HepG2 (cell line): ENCODE data around the gene MTHFS. TPM values are rescaled to one million over a fixed set of nuclear protein-coding genes. Genes with fewer than 3 reads are reported as not detected.

Experiments
- ERF ChIP-seq: IDR thresholded peaks from 2 replicates; pipeline ENCODE4 v1.6.1; 2018; ENCODE audit warnings: missing biosample characterization, missing genetic modification reagents
- FOXO1 ChIP-seq: sonication (generic); formaldehyde crosslinking; IDR thresholded peaks from 2 replicates; pipeline ENCODE4 v1.4.0; 2020; ENCODE audit warnings: missing genetic modification reagents
- HMGXB3 ChIP-seq: sonication (generic); formaldehyde crosslinking; IDR thresholded peaks from 2 replicates; pipeline ENCODE4 v1.4.0; 2020; ENCODE audit warnings: missing genetic modification reagents, borderline replicate concordance
- JUN ChIP-seq: sonication (generic); formaldehyde crosslinking; IDR thresholded peaks from 2 replicates; pipeline ENCODE4 v1.4.0; 2020; ENCODE audit warnings: mild to moderate bottlenecking, missing genetic modification reagents
- KLF13 ChIP-seq: sonication (generic); formaldehyde crosslinking; IDR thresholded peaks from 2 replicates; pipeline ENCODE4 v1.4.0; 2020; ENCODE audit warnings: mild to moderate bottlenecking, missing genetic modification reagents
- KLF9 ChIP-seq: IDR thresholded peaks from 2 replicates; pipeline ENCODE4 v1.6.1; 2016; ENCODE audit warnings: low read depth
- LBX2 ChIP-seq: sonication (generic); formaldehyde crosslinking; IDR thresholded peaks from 2 replicates; pipeline ENCODE4 v1.5.0; 2020; ENCODE audit warnings: missing genetic modification reagents, mild to moderate bottlenecking, borderline replicate concordance
- PLSCR1 ChIP-seq: sonication (generic); formaldehyde crosslinking; IDR thresholded peaks from 2 replicates; pipeline ENCODE4 v1.5.0; 2020; ENCODE audit warnings: missing genetic modification reagents, mild to moderate bottlenecking, borderline replicate concordance
- PRMT3 ChIP-seq: sonication (generic); formaldehyde crosslinking; IDR thresholded peaks from 2 replicates; pipeline ENCODE4 v1.8.1; 2022; ENCODE audit warnings: low read depth, mild to moderate bottlenecking, moderate library complexity, missing genetic modification reagents, borderline replicate concordance
- SMARCE1 ChIP-seq: fragments of 450-650 bp; IDR thresholded peaks from 2 replicates; pipeline ENCODE4 v1.6.1; 2017; ENCODE audit warnings: borderline replicate concordance
- YEATS4 ChIP-seq: sonication (generic); formaldehyde crosslinking; IDR thresholded peaks from 2 replicates; pipeline ENCODE4 v1.4.0; 2020; ENCODE audit warnings: missing genetic modification reagents, borderline replicate concordance
- ZMYM4 ChIP-seq: sonication (generic); formaldehyde crosslinking; IDR thresholded peaks from 2 replicates; pipeline ENCODE4 v1.8.1; 2023; ENCODE audit warnings: mild to moderate bottlenecking, missing genetic modification reagents
- ZNF446 ChIP-seq: sonication (generic); formaldehyde crosslinking; IDR thresholded peaks from 2 replicates; pipeline ENCODE4 v1.5.0; 2020; ENCODE audit warnings: mild to moderate bottlenecking, missing genetic modification reagents
- ZNF501 ChIP-seq: sonication (generic); formaldehyde crosslinking; IDR thresholded peaks from 2 replicates; pipeline ENCODE4 v1.5.1; 2020; ENCODE audit warnings: mild to moderate bottlenecking, moderate library complexity, missing genetic modification reagents
- ZNF629 ChIP-seq: sonication (generic); formaldehyde crosslinking; conservative IDR thresholded peaks from 2 replicates; pipeline ENCODE4 v1.5.0; 2020; ENCODE audit warnings: missing genetic modification reagents
- polyA plus RNA-seq, 8 experiments: library from polyadenylated mRNA; depleted of rRNA in 3 of 8; stranded (reverse) in 7 of 8; unstranded in 1 of 8; fragments of >200 nt; fragmentation: Illumina TruSeq in 4 of 8; extraction: Trizol in 4 of 8; gene quantifications; 2 replicates each; pipeline versions ENCODE4 v1.2.1 to v1.2.3, GENCODE V29; 2011 to 2016; ENCODE audit warnings: low read depth in 4 of 8, missing spikeins in 1 of 8, mixed read lengths in 1 of 8; ENCODE audit not compliant: insufficient read depth in 1 of 8
- total RNA-seq, 5 experiments: library from RNA; depleted of rRNA; stranded (reverse); fragments of >200 nt; fragmentation: Illumina TruSeq; extraction: Trizol; gene quantifications; 2 replicates each; pipeline ENCODE4 v1.2.3, GENCODE V29; 2016; ENCODE audit warnings: low read depth in 1 of 5
- TF ChIP-seq, protein P1 (sequence below): sonication (generic); formaldehyde crosslinking; conservative IDR thresholded peaks from 2 replicates; pipeline ENCODE4 v1.4.0; 2020; ENCODE audit warnings: mild to moderate bottlenecking, missing genetic modification reagents, moderate library complexity
- TF ChIP-seq, protein P2 (sequence below): sonication (generic); formaldehyde crosslinking; IDR thresholded peaks from 2 replicates; pipeline ENCODE4 v1.4.0; 2020; ENCODE audit warnings: mild to moderate bottlenecking, missing genetic modification reagents

Gene MTHFS
- total and polyA plus RNA-seq, 2 of the 13 experiments (the other 11 are each of a cell fraction or from before 2014, with no cell fraction given) = 37.0 to 49.7 TPM

DNA sequence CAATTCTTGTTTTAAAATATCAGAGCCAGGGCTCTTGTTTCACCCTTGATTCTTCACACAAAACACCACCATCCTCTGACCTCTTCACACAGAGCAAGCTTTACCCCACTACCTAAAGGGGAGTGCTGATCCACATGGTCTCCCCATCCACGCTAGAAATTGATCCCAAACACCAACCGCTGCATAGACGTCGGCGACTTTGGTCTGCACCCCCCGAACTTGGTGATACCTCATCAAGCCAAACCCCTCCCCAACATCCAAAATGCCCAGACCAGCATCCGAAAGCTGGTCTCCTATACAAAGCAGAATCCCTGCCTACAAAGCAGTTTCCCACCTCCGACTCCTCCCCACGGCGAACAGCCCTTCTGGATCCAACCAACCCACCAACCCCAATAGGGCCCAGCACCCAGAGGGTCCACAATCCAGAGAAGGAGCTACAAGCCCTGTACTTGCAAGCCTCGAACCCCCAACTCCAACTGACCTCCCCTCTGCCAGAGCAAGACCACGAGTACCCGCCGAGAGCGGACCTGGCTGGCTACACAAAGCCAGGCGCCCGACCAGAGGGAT is 25.8 kb upstream of the MTHFS start (continued):
- TF ChIP-seq KLF13 (CRISPR knock-in tag) (no peak), ZNF501 (CRISPR knock-in tag) (no peak), ZNF446 (CRISPR knock-in tag) (no peak), KLF9 (CRISPR knock-in tag) (no peak; the same call in 1 of the 2 replicates), PRMT3 (CRISPR knock-in tag) (no peak), ERF (CRISPR knock-in tag) (no peak), FOXO1 (CRISPR knock-in tag) (no peak), ZNF629 (CRISPR knock-in tag) (no peak), HMGXB3 (CRISPR knock-in tag) (no peak), SMARCE1 (no peak), PLSCR1 (CRISPR knock-in tag) (no peak), LBX2 (CRISPR knock-in tag) (no peak), YEATS4 (CRISPR knock-in tag) (no peak), ZMYM4 (CRISPR knock-in tag) (no peak), JUN (CRISPR knock-in tag) (no peak)
- TF ChIP-seq, protein P1, sequence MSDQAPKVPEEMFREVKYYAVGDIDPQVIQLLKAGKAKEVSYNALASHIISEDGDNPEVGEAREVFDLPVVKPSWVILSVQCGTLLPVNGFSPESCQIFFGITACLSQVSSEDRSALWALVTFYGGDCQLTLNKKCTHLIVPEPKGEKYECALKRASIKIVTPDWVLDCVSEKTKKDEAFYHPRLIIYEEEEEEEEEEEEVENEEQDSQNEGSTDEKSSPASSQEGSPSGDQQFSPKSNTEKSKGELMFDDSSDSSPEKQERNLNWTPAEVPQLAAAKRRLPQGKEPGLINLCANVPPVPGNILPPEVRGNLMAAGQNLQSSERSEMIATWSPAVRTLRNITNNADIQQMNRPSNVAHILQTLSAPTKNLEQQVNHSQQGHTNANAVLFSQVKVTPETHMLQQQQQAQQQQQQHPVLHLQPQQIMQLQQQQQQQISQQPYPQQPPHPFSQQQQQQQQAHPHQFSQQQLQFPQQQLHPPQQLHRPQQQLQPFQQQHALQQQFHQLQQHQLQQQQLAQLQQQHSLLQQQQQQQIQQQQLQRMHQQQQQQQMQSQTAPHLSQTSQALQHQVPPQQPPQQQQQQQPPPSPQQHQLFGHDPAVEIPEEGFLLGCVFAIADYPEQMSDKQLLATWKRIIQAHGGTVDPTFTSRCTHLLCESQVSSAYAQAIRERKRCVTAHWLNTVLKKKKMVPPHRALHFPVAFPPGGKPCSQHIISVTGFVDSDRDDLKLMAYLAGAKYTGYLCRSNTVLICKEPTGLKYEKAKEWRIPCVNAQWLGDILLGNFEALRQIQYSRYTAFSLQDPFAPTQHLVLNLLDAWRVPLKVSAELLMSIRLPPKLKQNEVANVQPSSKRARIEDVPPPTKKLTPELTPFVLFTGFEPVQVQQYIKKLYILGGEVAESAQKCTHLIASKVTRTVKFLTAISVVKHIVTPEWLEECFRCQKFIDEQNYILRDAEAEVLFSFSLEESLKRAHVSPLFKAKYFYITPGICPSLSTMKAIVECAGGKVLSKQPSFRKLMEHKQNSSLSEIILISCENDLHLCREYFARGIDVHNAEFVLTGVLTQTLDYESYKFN (CRISPR knock-in tag) = no peak
- TF ChIP-seq, protein P2, sequence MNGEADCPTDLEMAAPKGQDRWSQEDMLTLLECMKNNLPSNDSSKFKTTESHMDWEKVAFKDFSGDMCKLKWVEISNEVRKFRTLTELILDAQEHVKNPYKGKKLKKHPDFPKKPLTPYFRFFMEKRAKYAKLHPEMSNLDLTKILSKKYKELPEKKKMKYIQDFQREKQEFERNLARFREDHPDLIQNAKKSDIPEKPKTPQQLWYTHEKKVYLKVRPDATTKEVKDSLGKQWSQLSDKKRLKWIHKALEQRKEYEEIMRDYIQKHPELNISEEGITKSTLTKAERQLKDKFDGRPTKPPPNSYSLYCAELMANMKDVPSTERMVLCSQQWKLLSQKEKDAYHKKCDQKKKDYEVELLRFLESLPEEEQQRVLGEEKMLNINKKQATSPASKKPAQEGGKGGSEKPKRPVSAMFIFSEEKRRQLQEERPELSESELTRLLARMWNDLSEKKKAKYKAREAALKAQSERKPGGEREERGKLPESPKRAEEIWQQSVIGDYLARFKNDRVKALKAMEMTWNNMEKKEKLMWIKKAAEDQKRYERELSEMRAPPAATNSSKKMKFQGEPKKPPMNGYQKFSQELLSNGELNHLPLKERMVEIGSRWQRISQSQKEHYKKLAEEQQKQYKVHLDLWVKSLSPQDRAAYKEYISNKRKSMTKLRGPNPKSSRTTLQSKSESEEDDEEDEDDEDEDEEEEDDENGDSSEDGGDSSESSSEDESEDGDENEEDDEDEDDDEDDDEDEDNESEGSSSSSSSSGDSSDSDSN (CRISPR knock-in tag) = no peak
